HEK293 (cell line): ENCODE results near the gene NRSN2.
"Not testable (repeated sequence)": the region's sequence is repeated elsewhere in the genome, so short reads cannot be mapped to it uniquely, and the experiment has no call there.

Experiments
- CTCF ChIP-seq: fragments of 450-650 bp; formaldehyde crosslinking; IDR thresholded peaks from 2 replicates; pipeline ENCODE4 v1.5.1; 2016; ENCODE audit warnings: missing biosample characterization, missing genetic modification characterization
- SETDB1 ChIP-seq: IDR thresholded peaks from one replicate; pipeline ENCODE4 v1.6.1; 2017; ENCODE audit warnings: mild to moderate bottlenecking, low read length, moderate library complexity, mixed read lengths; ENCODE audit not compliant: insufficient read length
- TSHZ1 ChIP-seq: fragments of 450-650 bp; formaldehyde crosslinking; IDR thresholded peaks from 2 replicates; pipeline ENCODE4 v1.5.1; 2016; ENCODE audit warnings: missing biosample characterization, missing genetic modification characterization, borderline replicate concordance
- ZBTB17 ChIP-seq: fragments of 450-650 bp; formaldehyde crosslinking; IDR thresholded peaks from 2 replicates; pipeline ENCODE4 v1.5.1; 2016; ENCODE audit warnings: missing biosample characterization, missing genetic modification characterization
- ZNF146 ChIP-seq: fragments of 450-650 bp; formaldehyde crosslinking; IDR thresholded peaks from 2 replicates; pipeline ENCODE4 v1.5.1; 2016; ENCODE audit warnings: missing biosample characterization, missing genetic modification characterization
- ZNF274 ChIP-seq, 2 experiments: fragments of 200-500 bp in 1 of 2; fragments of 450-650 bp in 1 of 2; sonication (Bioruptor generic) in 1 of 2; formaldehyde crosslinking in 1 of 2; IDR thresholded peaks; 2 replicates each; pipeline versions ENCODE4 v1.5.1 to v1.6.1; 2014 to 2016; ENCODE audit warnings: borderline replicate concordance in 1 of 2, inconsistent platforms in 1 of 2, low read length in 1 of 2, missing biosample characterization in 1 of 2, missing genetic modification characterization in 1 of 2
- ZNF341 ChIP-seq: fragments of 450-650 bp; formaldehyde crosslinking; IDR thresholded peaks from 2 replicates; pipeline ENCODE4; 2016; ENCODE audit warnings: low read depth, missing biosample characterization, missing genetic modification characterization
- ZNF423 ChIP-seq: fragments of 450-650 bp; formaldehyde crosslinking; IDR thresholded peaks from 2 replicates; pipeline ENCODE4 v1.5.1; 2016; ENCODE audit warnings: missing biosample characterization, missing genetic modification characterization
- ZNF513 ChIP-seq: fragments of 450-650 bp; IDR thresholded peaks from 2 replicates; pipeline ENCODE4 v1.5.1; 2018; ENCODE audit warnings: missing biosample characterization, missing genetic modification characterization
- ZNF549 ChIP-seq: fragments of 450-650 bp; IDR thresholded peaks from 2 replicates; pipeline ENCODE4 v1.5.1; 2018; ENCODE audit warnings: missing biosample characterization, missing genetic modification characterization, mild to moderate bottlenecking, inconsistent platforms, moderate library complexity
- ZNF664 ChIP-seq: fragments of 450-650 bp; formaldehyde crosslinking; IDR thresholded peaks from 2 replicates; pipeline ENCODE4 v1.5.1; 2016; ENCODE audit warnings: missing biosample characterization, missing genetic modification characterization
- ZNF704 ChIP-seq: fragments of 450-650 bp; formaldehyde crosslinking; IDR thresholded peaks from 2 replicates; pipeline ENCODE4 v1.5.1; 2016; ENCODE audit warnings: missing biosample characterization, missing genetic modification characterization
- ZSCAN18 ChIP-seq: fragments of 450-650 bp; formaldehyde crosslinking; IDR thresholded peaks from 2 replicates; pipeline ENCODE4 v1.5.1; 2016; ENCODE audit warnings: missing biosample characterization, missing genetic modification characterization

- not testable (repeated sequence) for TF ChIP-seq ZNF423 (tag by site-specific recombination); ZNF664 (tag by site-specific recombination); CTCF (tag by site-specific recombination); ZSCAN18 (tag by site-specific recombination); SETDB1; ZBTB17 (tag by site-specific recombination); ZNF704 (tag by site-specific recombination); ZNF146 (tag by site-specific recombination); ZNF549 (tag by site-specific recombination); ZNF274 (IDR thresholded peaks at IDR 0.05; ENCODE audit: low read length); ZNF274 (tag by site-specific recombination; IDR thresholded peaks at IDR 0.05; ENCODE audit: borderline replicate concordance); ZNF341 (tag by site-specific recombination); TSHZ1 (tag by site-specific recombination); ZNF513 (tag by site-specific recombination)
Observed at GRCh38 chr20:393296-393695, 46.4 kb downstream of the NRSN2 start.
